H1 (cell line): ENCODE measurements around the gene C19orf25. TPM values are rescaled to one million over a fixed set of nuclear protein-coding genes. Genes with fewer than 3 reads are reported as not detected.

ENCODE experiments used
- CTCF ChIA-PET: fragments of 300-600 bp; sonication (Branson Sonifier 250); formaldehyde crosslinking; loops from one replicate; lab custom pipeline; 2021; ENCODE audit not compliant: partially characterized antibody; lab: Charles Lee
- POLR2A ChIA-PET: fragments of 300-600 bp; sonication (Branson Sonifier 250); formaldehyde crosslinking; loops from one replicate; lab custom pipeline; 2021; ENCODE audit warnings: inconsistent platforms; ENCODE audit not compliant: partially characterized antibody; lab: Charles Lee
- DNase-seq, 2 experiments: peaks; one replicate each; pipeline versions ENCODE4 v3.0.0 to v3.0.0-alpha.2; 2010 to 2022; ENCODE audit warnings: low spot score in 2 of 2, low read depth in 1 of 2, mixed read lengths in 1 of 2
- FAIRE-seq: peaks from 2 replicates; lab custom pipeline; 2011; peaks lifted over from hg19 to GRCh38; lab: Jason Lieb, UNC
- H2AFZ ChIP-seq: 2 replicates; pipeline ENCODE4 v1.8.1; 2012; ENCODE audit warnings: low read length, inconsistent platforms
- H2AK5ac ChIP-seq: 2 replicates; pipeline ENCODE4 v1.6.1; 2013; ENCODE audit warnings: low read depth, low read length
- H2BK120ac ChIP-seq: replicated peaks from 2 replicates; pipeline ENCODE3; 2013; ENCODE audit warnings: low read depth, low read length, inconsistent platforms
- H2BK12ac ChIP-seq: 2 replicates; pipeline ENCODE4 v1.6.1; 2013; ENCODE audit warnings: low read depth, low read length
- H2BK15ac ChIP-seq: 2 replicates; pipeline ENCODE4 v1.6.1; 2013; ENCODE audit warnings: low read length
- H2BK20ac ChIP-seq: 2 replicates; pipeline ENCODE4 v1.6.1; 2013; ENCODE audit warnings: low read length
- H2BK5ac ChIP-seq: 2 replicates; pipeline ENCODE4 v1.6.1; 2013; ENCODE audit warnings: low read depth, low read length
- H3K14ac ChIP-seq: 2 replicates; pipeline ENCODE4 v1.6.1; 2013; ENCODE audit warnings: inconsistent platforms; ENCODE audit not compliant: insufficient read length
- H3K18ac ChIP-seq: 2 replicates; pipeline ENCODE4 v1.6.1; 2013; ENCODE audit warnings: low read length; ENCODE audit errors: extremely low read depth
- H3K23ac ChIP-seq: 2 replicates; pipeline ENCODE4 v1.6.1; 2013; ENCODE audit warnings: inconsistent platforms; ENCODE audit not compliant: insufficient read length
- H3K23me2 ChIP-seq: 2 replicates; pipeline ENCODE4 v1.6.1; 2013; ENCODE audit warnings: low read depth, low read length
- H3K27ac ChIP-seq: 2 replicates; pipeline ENCODE4 v1.6.1; 2011; ENCODE audit warnings: low read depth, low read length, inconsistent platforms
- H3K27me3 ChIP-seq, 4 experiments: replicated peaks in 1 of 4; 1 replicate in 1 of 4; 2 replicates in 3 of 4; pipeline versions ENCODE4 v1.6.1 to v1.8.1; 2011 to 2013; ENCODE audit warnings: low read length in 3 of 4, mild to moderate bottlenecking in 3 of 4, inconsistent platforms in 2 of 4, mixed read lengths in 2 of 4, moderate library complexity in 1 of 4; ENCODE audit not compliant: control insufficient read depth in 3 of 4, insufficient read depth in 3 of 4; ENCODE audit errors: extremely low read depth in 1 of 4
- H3K36me3 ChIP-seq, 4 experiments: 2 replicates each; pipeline versions ENCODE4 v1.6.1 to v1.8.1; 2011 to 2013; ENCODE audit warnings: mild to moderate bottlenecking in 4 of 4, low read length in 3 of 4, moderate library complexity in 2 of 4, control low read depth in 1 of 4, inconsistent platforms in 1 of 4; ENCODE audit not compliant: insufficient read depth in 4 of 4, control insufficient read depth in 2 of 4
- H3K4ac ChIP-seq: replicated peaks from 2 replicates; pipeline ENCODE3; 2013; ENCODE audit warnings: low read length, low read depth, mixed read lengths, inconsistent platforms; ENCODE audit not compliant: insufficient read length
- H3K4me1 ChIP-seq, 4 experiments: replicated peaks in 1 of 4; 1 replicate in 1 of 4; 2 replicates in 3 of 4; pipeline versions ENCODE4 v1.6.1 to v1.8.1; 2011 to 2013; ENCODE audit warnings: low read length in 3 of 4, inconsistent platforms in 2 of 4, mixed read lengths in 1 of 4; ENCODE audit not compliant: insufficient read depth in 4 of 4, control insufficient read depth in 3 of 4
- H3K4me2 ChIP-seq, 2 experiments: 2 replicates each; pipeline versions ENCODE4 v1.6.1 to v1.8.1; 2011 to 2013; ENCODE audit warnings: low read depth in 2 of 2, low read length in 2 of 2, control low read depth in 1 of 2, inconsistent platforms in 1 of 2, mild to moderate bottlenecking in 1 of 2; ENCODE audit not compliant: insufficient read depth in 1 of 2
- H3K4me3 ChIP-seq, 4 experiments: fragments of 200-600, 300-600 bp in 1 of 4; sonication (generic), shearing (Covaris generic), sonication (Bioruptor Twin) in 1 of 4; 2 replicates each; pipeline versions ENCODE4 v1.5.1 to v1.8.1; 2011 to 2016; ENCODE audit warnings: low read length in 4 of 4, low read depth in 3 of 4, control low read depth in 2 of 4, inconsistent platforms in 2 of 4, mild to moderate bottlenecking in 2 of 4, mixed read lengths in 1 of 4, moderate library complexity in 1 of 4; ENCODE audit not compliant: insufficient read depth in 2 of 4; ENCODE audit errors: extremely low read depth in 1 of 4
- H3K56ac ChIP-seq: replicated peaks from 2 replicates; pipeline ENCODE3; 2013; ENCODE audit warnings: low read depth, mild to moderate bottlenecking, mixed read lengths, low read length, inconsistent platforms; ENCODE audit not compliant: insufficient read length
- H3K79me1 ChIP-seq: 2 replicates; pipeline ENCODE4 v1.6.1; 2013; ENCODE audit warnings: low read depth, low read length, control low read depth
- H3K79me2 ChIP-seq, 2 experiments: 2 replicates each; pipeline versions ENCODE4 v1.6.1 to v1.8.1; 2012 to 2013; ENCODE audit warnings: low read length in 2 of 2, mild to moderate bottlenecking in 2 of 2, inconsistent platforms in 1 of 2; ENCODE audit not compliant: insufficient read depth in 2 of 2, control insufficient read depth in 1 of 2
- H3K9ac ChIP-seq, 4 experiments: replicated peaks in 1 of 4; 1 replicate in 1 of 4; 2 replicates in 3 of 4; pipeline versions ENCODE4 v1.6.1 to v1.8.1; 2011 to 2013; ENCODE audit warnings: low read depth in 3 of 4, low read length in 3 of 4, control low read depth in 2 of 4, mild to moderate bottlenecking in 2 of 4, moderate library complexity in 2 of 4, inconsistent platforms in 1 of 4; ENCODE audit errors: extremely low read depth in 1 of 4
- H3K9me3 ChIP-seq, 2 experiments: 2 replicates each; pipeline versions ENCODE4 v1.6.1 to v1.8.1; 2012 to 2013; ENCODE audit warnings: mild to moderate bottlenecking in 2 of 2, moderate library complexity in 2 of 2, control low read depth in 1 of 2, inconsistent platforms in 1 of 2, low read depth in 1 of 2, low read length in 1 of 2, mixed read lengths in 1 of 2; ENCODE audit not compliant: insufficient read depth in 2 of 2
- H4K20me1 ChIP-seq, 2 experiments: replicated peaks in 1 of 2; 2 replicates each; pipeline versions ENCODE3 to v1.8.1; 2011 to 2013; ENCODE audit warnings: inconsistent platforms in 2 of 2, low read length in 2 of 2, mild to moderate bottlenecking in 1 of 2; ENCODE audit not compliant: insufficient read depth in 2 of 2, control insufficient read depth in 1 of 2
- H4K5ac ChIP-seq: 2 replicates; pipeline ENCODE4 v1.6.1; 2013; ENCODE audit warnings: low read length, low read depth, mixed read lengths, inconsistent platforms; ENCODE audit not compliant: insufficient read length
- H4K8ac ChIP-seq: 2 replicates; pipeline ENCODE4 v1.8.0; 2013; ENCODE audit warnings: mild to moderate bottlenecking, moderate library complexity, low read length, inconsistent platforms; ENCODE audit not compliant: insufficient read depth; ENCODE audit errors: extremely low read depth
- H4K91ac ChIP-seq: replicated peaks from 2 replicates; pipeline ENCODE3; 2013; ENCODE audit warnings: low read length, mixed read lengths, inconsistent platforms; ENCODE audit not compliant: insufficient read length
- CREB1 ChIP-seq: IDR thresholded peaks from 2 replicates; pipeline ENCODE4 v1.6.1; 2012; ENCODE audit warnings: inconsistent platforms
- E2F6 ChIP-seq: IDR thresholded peaks from 2 replicates; pipeline ENCODE4 v1.6.1; 2012; ENCODE audit warnings: inconsistent platforms
- SRF ChIP-seq: IDR thresholded peaks from 2 replicates; pipeline ENCODE4 v1.6.1; 2011; ENCODE audit warnings: mild to moderate bottlenecking, low read depth, low read length, moderate library complexity
- SUZ12 ChIP-seq: fragments of 200-600 bp; sonication (generic); IDR thresholded peaks from 2 replicates; pipeline ENCODE4 v1.6.1; 2012; ENCODE audit warnings: mild to moderate bottlenecking, inconsistent platforms, low read length, moderate library complexity, mixed read lengths
- TAF1 ChIP-seq: IDR thresholded peaks from 2 replicates; pipeline ENCODE4 v1.6.1; 2011; ENCODE audit warnings: mild to moderate bottlenecking, low read depth, low read length
- TCF12 ChIP-seq: IDR thresholded peaks from 2 replicates; pipeline ENCODE4 v1.6.1; 2011; ENCODE audit warnings: low read depth, mild to moderate bottlenecking, low read length
- TEAD4 ChIP-seq: IDR thresholded peaks from 2 replicates; pipeline ENCODE4 v1.6.1; 2012; ENCODE audit warnings: low read depth, low read length, inconsistent platforms, mixed read lengths
- ZNF274 ChIP-seq: IDR thresholded peaks from 2 replicates; pipeline ENCODE4 v1.7.0; 2012; ENCODE audit warnings: low read length, borderline replicate concordance; ENCODE audit errors: extremely low read depth
- WGBS, 2 experiments: shearing (Covaris generic) in 1 of 2; methylation state at CpG; one replicate each; pipeline versions ENCODE4 v1.1.6 to v1.1.7; 2013 to 2015; ENCODE audit warnings: low lambda C conversion rate in 2 of 2, mixed read lengths in 2 of 2, inconsistent platforms in 1 of 2, low coverage in 1 of 2, missing lambda C conversion rate in 1 of 2; ENCODE audit not compliant: insufficient replicate concordance in 2 of 2, insufficient coverage in 1 of 2, insufficient read length in 1 of 2; ENCODE audit errors: extremely low coverage in 1 of 2, missing lambda C conversion rate in 1 of 2; 5-methylcytosine and 5-hydroxymethylcytosine counted together
- polyA plus RNA-seq, 7 experiments: library from polyadenylated mRNA; depleted of rRNA in 3 of 7; stranded (reverse) in 5 of 7; unstranded in 2 of 7; fragments of >200 nt in 5 of 7; fragments of 200-250 nt in 2 of 7; gene quantifications; 1 replicate in 5 of 7; 2 replicates in 1 of 7; 4 replicates in 1 of 7; pipeline versions ENCODE4 v1.2.1 to v1.2.3, GENCODE V29; 2011 to 2013; ENCODE audit warnings: missing spikeins in 2 of 7, mixed read lengths in 2 of 7
- total RNA-seq: library from RNA; stranded (reverse); fragmentation: NEBNext Ultra II Directional; extraction: Animal tissue kit (Norgen Biotek cat#: 25700); gene quantifications from 2 replicates; pipeline ENCODE4 v1.2.1, GENCODE V29; 2021
- TF ChIP-seq, protein P1 (sequence below), 3 experiments: IDR thresholded peaks; 1 replicate in 2 of 3; 2 replicates in 1 of 3; pipeline versions ENCODE4 v1.5.1 to v1.6.1; 2011; ENCODE audit warnings: low read length in 3 of 3, mild to moderate bottlenecking in 3 of 3, inconsistent platforms in 2 of 3, low read depth in 1 of 3, moderate library complexity in 1 of 3; ENCODE audit not compliant: insufficient read depth in 1 of 3; ENCODE audit errors: control extremely low read depth in 1 of 3

Gene C19orf25
- total and polyA plus RNA-seq, 2 of the 8 experiments (the other 6 are each of a cell fraction or from before 2014, with no cell fraction given) = 41.3 to 67.4 TPM

GRCh38 chr19:1482361-1483130, 3.5 kb upstream of the C19orf25 start:
- H2BK20ac ChIP-seq = no peak overlapping the region
- no peaks in the 10 kb centered on the region for H3K9me3 ChIP-seq
- H3K18ac ChIP-seq = no peak overlapping the region
- H3K79me1 ChIP-seq = no peaks in the 10 kb centered on the region; the same call in 1 of the 2 replicates
- H3K23me2 ChIP-seq = peaks cover 5% of the 10 kb centered on the region; the same call in 1 of the 2 replicates
- no peak overlapping the region for H3K4ac ChIP-seq
- no peak overlapping the region for H4K91ac ChIP-seq
- FAIRE-seq (no peak), DNase-seq (no peak)
- no peak overlapping the region for H2BK12ac ChIP-seq
- no peak overlapping the region for H3K23ac ChIP-seq
- no peak overlapping the region for H3K9ac ChIP-seq
- no peaks in the 10 kb centered on the region; a peak in 1 of 8 replicates for H3K36me3 ChIP-seq
- H3K56ac ChIP-seq = no peak overlapping the region
- H4K20me1 ChIP-seq = no peaks in the 10 kb centered on the region
- no peak overlapping the region for H3K27ac ChIP-seq
- no peak overlapping the region for H3K14ac ChIP-seq
- WGBS, 2 experiments = 86% methylated on average over 36 of the region's 37 CpGs; no CpG with 5 or more reads in 1 of the 2 experiments
- H3K4me1 ChIP-seq = no peaks in the 10 kb centered on the region
- H3K4me2 ChIP-seq = no peak overlapping the region
- POLR2A ChIA-PET = interaction anchor here (0.8 to 1.0 kb wide), 2 partner anchors 14 to 24 kb away, joined by 3 read pairs; no protein-coding TSS in a partner anchor
- no peak overlapping the region for H4K5ac ChIP-seq
- CTCF ChIA-PET = interaction anchor here (0.7 to 0.8 kb wide), 3 partner anchors 17 to 34 kb away, joined by 3 to 4 read pairs (median 3); no protein-coding TSS in a partner anchor
- H3K4me3 ChIP-seq = no peak overlapping the region
- peak overlapping the region; percentile 68 for H4K8ac ChIP-seq
- no peak overlapping the region for H2AK5ac ChIP-seq
- H3K79me2 ChIP-seq = no peaks in the 10 kb centered on the region
- H2BK5ac ChIP-seq = no peak overlapping the region
- H2AFZ ChIP-seq = no peak overlapping the region
- no peak overlapping the region for H2BK120ac ChIP-seq
- no peak overlapping the region for H2BK15ac ChIP-seq
- no peaks in the 10 kb centered on the region for H3K27me3 ChIP-seq
- TF ChIP-seq CREB1 (no peak), TEAD4 (no peak), SRF (no peak), TAF1 (no peak), ZNF274 (no peak), SUZ12 (no peak), E2F6 (no peak), TCF12 (no peak)
- TF ChIP-seq, protein P1, sequence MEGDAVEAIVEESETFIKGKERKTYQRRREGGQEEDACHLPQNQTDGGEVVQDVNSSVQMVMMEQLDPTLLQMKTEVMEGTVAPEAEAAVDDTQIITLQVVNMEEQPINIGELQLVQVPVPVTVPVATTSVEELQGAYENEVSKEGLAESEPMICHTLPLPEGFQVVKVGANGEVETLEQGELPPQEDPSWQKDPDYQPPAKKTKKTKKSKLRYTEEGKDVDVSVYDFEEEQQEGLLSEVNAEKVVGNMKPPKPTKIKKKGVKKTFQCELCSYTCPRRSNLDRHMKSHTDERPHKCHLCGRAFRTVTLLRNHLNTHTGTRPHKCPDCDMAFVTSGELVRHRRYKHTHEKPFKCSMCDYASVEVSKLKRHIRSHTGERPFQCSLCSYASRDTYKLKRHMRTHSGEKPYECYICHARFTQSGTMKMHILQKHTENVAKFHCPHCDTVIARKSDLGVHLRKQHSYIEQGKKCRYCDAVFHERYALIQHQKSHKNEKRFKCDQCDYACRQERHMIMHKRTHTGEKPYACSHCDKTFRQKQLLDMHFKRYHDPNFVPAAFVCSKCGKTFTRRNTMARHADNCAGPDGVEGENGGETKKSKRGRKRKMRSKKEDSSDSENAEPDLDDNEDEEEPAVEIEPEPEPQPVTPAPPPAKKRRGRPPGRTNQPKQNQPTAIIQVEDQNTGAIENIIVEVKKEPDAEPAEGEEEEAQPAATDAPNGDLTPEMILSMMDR (IDR thresholded peaks at IDR 0.05; ENCODE audit: control extremely low read depth in 1 of 3, insufficient read depth in 1 of 3, low read depth in 1 of 3, low read length in 3 of 3) = no peak
